ENCODE data around the gene CLCN2.

CLCN2 gene

DNA sequence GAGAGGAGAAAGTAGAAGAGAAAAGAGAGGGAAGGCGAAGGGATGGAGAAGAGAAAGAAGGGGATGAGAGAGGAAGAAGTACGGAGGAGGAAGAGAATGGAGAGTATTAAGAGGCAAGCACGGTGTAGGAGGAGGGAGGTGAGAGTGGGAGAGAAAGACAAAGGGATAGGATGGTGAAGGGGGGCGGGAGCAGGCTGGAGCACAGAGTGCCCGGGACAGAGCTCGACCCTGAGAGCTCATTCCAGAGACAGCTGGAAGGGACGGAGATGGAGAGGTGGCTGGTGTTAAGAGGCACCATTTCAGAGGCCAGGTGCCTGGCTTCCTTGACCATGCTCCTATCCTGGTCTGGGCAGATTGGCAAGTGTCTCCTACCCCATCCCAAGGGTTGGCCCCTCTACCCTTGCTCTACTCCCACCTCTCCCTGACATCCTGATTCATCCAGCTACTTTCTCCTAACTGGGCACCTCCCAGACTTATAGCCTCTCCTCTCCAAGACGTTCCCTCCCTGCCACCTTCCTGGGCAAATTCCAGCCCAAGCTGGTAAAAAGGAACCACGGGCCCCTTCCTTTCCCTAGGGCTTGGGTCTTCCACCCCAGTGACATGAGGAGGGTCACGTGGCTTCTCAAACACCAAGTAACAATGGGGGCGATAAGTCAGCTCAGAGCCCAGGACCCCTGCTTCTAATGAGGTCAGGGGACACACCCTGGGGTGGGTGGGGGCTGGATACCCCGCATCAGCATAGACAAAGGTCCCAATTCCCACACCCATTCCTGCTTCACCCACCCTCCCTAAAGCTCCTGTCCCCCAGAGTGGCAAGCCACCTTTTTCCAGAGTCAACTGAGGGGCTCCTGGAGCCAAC is 1.1 kb downstream of the CLCN2 start:
- DNase-seq (ENCODE audit: low read depth) = no peak

DNA sequence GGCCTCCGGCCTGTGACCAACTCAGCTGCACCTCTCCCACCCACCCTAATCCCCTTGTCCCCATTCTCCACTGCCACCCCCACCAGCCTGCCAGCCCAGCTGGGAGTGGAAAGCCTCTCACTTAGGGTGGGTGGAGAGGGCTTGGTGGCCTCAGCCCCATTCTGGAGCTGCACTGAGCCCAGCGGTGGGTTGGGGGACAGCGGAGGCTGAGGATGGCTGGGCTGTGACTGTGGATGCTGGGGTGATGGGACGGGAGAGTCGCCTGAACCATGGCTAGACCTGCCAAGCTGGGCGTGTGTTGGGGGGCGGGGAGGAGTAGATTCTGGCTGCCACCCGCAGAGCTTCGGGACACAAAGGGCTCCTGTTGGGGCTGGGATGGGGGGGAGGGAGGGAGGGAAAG is 1.8 kb downstream of the CLCN2 start:
- no peak for DNase-seq (ENCODE audit: low read depth)

DNA sequence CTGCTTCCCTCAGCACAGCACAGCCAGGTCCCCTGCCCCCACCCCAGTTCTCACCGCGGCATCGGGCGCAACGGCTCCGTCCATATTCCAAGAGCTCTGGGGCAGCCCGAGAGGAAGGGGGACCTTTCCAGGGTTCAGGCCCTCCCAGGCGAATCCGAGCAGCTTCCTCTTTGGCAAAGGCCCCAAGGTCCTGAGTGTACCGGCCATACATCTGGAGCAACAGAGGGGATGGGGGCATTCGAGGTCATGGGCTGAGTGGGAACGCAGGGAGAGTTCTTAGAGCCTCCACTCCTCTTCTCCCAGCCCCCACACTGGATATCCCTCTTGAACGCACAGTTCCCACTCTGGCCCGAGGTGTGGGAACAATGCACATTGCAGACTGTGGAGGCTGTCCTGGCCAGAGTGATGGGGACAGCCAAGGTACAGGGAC is 2.5 kb downstream of the CLCN2 start:
- DNase-seq (ENCODE audit: low read depth) = no peak

DNA sequence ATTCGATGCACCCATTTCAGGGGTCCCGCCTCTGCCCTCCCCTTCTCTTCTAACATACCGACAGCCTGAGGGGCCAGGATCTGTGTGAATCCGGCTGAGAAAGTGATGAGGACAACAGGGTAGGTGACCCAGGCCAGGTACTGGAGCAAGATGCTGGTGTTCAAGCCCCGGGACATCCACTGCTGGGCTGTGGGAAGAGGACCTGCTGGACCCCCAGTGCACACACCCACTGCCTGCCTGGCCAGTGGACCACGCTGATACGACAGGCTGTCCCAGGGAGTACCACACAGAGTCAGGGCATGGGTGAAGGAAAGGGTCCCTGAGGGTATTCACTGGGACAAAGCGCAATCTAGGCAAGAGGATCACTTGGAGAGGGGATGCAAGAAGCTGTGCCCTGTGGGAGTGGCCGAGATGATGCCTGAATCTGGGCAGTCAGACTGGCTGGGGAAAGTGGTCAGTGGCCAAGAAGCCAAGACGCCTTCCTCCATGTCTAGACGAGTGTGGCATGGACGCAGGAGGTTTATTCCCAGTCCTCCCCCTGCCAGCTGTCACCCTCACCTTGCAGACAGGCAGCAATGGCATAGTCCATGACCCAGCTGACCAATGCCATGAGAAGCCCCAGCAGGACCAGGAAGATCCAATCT is 3.2 kb downstream of the CLCN2 start:
- no peak for DNase-seq (ENCODE audit: low read depth)

DNA sequence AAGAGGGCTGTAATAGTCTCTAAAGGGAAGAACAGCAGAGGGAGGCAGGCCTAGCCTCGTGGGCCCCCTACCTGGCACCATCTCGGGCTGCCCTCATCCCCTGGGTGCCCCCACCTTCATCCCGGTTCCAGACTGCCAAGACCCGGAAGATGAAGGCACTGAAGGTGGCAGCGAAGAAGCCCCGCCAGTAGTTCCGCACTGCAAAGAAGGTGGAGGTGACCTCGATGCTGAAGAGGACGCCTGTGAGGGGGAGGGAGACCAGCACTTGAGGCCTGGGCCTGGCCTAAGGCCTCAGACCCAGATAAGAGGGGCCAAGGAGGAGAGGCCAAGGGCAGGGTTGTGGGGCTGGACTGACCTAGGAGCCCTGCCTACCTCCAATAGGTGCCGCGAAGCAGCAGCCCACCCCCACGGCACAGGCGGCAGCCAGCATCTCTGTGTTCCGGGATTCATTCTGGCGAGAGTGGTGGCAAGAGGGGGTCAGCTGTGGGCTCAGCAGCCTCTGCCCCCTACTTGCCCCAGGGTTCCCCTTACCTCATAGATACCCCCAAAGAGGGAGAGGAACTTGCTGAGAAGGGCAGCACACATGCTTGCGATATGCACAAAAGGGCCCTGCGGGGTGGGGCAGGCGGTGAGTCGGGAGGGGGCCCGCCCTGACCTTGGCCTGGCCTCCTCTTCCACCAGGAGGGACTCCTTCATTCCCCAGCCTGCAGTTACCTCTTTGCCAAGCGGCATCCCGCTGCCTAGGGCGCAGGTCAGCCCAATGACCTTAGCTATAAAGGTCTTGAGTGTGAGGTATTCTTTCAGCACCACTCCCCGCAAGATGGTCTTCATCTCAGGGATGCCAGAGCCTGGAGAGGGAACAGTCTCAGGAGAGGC is 3.9 kb downstream of the CLCN2 start:
- no peak for DNase-seq (ENCODE audit: low read depth)

DNA sequence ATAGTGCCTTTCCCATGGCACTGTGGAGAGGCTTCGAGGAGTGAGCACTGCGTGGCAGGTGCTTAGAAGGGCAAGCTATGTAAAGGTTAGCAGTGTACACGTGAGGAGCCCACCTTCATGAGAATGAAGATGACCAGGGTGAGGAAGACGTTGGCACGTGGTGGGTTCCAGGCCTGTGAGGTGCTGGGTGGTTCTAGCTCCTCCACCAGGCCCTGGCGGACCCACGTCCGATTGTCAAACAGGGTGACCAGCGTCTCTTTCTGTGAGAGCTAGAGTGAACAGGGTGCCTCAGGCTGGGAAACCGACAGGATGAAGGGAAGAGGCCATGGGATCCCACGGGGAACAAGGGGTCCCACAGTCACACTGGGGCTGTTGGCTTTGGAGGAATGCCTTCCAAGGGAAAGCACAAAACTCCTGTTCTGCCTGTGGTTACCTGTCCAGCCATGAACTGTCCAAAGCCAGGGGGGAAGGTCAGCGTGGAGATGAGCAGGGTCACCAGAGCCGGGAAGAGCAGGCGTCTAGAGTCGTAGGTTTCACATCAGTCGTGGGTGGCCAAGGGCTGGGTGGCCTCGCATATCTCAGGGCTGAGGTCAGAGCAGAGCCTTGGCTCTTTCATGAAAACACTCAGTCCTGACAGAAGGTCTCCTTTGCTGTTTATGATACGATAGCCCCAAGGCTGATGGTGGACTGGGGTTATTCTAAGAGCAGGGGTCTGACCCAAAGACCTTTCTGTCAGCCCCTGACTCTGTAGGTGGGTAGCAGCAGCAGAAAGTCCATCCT is 6.0 kb downstream of the CLCN2 start:
- DNase-seq (ENCODE audit: low read depth) = no peak

DNA sequence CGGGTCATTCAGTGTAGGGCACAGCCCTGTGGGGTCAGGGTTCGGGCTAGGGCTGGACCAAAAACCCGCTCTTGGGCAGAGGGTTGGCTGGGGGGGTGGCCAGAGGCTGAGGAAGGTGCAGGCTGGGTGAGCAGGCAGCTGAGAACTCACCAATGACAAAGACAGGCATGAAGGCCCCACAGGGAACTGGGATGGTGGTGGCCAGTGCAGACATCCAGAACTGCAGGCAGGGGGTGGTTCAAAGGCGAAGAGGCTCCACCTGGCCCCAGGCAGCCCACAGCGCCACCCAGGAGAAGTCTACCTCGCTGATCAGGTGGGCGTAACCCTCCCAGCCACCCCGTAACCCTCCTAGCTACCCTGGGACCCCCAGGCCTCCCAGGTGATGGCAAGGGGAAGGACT is 6.7 kb downstream of the CLCN2 start:
- DNase-seq (ENCODE audit: low read depth) = no peak

DNA sequence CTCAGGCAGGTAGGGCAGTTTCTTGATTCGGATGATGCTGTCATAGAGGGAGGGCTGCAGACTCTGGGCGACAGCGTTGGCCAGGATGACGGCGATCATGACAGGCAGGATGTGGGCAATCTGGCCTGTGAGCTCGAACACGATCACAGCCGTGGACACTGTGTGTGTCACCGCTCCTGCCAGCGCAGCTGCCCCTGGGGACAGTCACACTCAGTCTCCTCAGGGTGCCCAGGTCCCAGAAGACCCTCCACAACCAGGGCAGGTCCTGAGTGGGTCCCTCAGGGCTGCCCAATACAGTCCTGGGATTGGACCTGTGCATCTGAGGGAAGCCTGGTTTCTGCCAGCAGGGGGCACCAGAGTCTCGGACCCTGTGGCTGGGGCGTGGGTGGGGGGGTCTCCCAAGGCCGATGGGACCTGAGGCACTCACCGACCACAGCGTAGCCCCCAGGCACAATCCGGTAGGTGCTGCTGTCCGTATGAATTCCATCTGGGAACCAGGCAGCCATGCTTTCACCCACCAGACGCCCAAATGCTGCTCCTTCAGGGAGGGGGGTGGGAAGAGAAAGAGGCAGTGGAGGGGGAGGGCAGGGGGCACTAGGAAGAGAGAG is 7.2 kb downstream of the CLCN2 start:
- no peak for DNase-seq (ENCODE audit: low read depth)

DNA sequence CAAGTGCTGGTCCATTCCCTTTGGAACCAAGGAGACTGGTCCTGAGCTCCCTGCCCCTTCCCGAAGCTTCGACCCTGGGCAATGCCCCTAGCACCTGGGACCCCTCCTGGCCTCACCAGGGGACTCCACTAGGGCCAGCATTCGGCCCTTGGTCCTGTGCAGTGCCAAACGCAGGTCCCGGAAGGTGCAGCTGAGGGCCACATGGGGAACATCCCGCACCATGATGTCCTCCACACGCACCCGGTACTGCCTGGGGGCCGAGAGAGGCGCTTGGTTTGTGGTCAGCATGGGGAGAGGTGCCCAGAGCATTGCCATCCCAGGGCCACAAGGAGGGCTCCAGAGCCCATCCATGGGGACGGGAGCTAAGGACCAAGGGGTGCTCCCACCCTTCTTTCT is 7.9 kb downstream of the CLCN2 start:
- DNase-seq (ENCODE audit: low read depth) = no peak

DNA sequence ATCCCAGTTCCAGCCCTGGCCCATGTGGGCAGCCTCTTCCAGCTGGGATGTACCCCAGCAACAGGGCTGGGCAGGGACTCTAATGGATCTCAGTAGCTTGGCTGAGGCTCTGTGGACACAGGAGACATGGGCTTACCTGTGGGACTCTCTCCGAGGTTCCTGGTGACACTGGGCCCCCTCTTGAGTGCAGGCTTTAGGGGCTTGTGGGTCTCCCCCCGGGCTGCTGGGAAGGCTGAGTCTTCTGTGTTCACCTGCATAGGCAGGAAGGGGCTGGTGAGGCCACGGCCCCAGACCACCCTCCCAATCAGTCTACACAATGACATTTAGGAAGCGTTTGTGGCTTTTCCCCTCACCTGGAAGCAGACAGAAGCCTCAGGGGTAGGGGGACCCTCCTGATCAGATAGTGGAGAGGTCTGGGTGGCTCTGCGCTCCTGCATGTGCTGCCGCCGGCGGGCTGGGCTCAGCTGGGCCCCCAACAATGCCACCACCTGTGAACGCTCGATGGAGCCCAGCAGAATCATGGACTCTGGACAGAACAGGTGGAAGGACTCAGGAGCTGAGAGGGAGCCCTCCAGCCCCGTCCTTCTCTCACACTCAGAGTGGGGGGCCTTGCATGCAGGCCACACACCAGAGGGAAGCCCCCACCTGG is 8.4 kb downstream of the CLCN2 start:
- no peak for DNase-seq (ENCODE audit: low read depth)

DNA sequence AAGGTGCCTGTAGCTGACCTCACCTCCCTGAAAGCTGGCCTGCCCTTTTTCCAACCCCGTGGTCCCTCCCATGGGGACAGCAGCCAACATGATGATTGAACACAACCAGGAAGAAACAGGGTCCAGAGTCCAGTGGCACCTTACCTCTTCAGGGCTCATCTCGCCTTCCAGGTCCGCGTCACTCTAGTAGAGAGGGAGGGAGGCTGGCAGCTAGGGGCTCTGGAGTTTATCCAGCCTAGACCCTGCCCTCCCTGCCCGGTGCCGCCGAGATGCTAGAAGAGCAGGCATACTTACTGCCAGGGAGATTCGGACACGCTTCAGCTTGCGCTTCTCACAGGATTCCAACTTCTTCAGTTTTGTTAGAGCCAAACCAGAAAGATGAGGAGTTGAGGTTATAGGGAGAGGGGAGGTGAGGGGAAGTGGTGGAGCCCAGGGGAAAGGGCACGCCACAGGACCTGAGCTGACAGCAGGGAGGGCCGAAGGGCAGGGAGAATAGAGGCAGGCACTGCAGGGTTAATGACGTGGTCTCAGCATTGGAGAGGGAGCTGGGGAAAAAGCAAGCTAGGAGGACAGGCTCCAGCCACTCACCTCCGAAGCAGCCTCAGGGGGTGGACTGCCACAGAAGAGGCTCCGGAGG is 9.1 kb downstream of the CLCN2 start:
- no peak for DNase-seq (ENCODE audit: low read depth)

DNA sequence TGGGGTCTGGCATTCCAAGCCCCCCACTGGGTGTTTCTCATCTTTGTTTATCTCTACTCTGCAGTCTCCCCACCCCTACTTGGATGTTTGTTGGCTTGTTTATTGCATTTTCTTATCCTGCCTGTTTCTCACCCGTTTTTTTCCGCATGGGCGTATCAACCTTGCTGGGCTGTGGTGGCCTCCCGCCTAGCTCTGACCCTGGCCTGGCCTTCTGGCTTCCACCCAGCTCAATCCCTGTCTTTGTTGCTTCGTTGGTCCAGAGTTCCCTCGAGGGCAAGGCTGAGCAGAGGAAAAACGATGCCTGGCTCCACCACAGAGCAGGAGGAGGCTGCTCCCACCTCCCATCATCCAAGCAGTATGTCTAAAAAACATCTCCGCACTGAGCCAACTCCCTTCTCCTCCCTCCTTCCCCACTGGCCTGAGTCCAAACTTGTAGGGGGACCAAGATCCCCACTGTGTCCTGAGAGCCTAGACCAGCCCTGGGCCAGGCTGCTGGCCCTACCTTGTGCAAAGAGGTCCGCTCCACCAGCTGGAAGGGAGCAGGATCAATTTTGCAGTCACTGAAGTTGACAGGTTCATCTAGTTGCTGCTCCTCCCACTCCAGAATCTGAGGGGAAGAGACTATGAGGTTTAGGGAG is 9.8 kb downstream of the CLCN2 start:
- DNase-seq (ENCODE audit: low read depth) = no peak

DNA sequence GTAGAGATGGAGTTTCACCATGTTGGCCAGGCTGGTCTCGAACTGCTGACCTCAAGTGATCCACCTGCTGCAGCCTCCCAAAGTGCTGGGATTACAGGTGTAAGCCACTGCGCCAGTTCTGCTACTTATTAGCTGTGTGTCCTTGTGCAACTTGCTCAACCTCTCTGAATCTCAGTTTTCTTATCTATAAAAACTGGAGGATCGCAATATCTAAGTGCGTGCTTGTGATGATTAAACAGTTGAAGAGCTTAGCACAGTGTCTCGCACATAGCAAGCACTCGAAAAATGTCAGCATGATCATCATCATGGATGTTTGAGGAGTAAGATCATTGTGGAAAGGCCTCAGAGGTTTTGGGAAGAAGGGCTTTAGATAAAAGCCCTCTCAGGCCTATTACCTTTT is 10.8 kb downstream of the CLCN2 start:
- no peak for DNase-seq (ENCODE audit: low read depth)

DNA sequence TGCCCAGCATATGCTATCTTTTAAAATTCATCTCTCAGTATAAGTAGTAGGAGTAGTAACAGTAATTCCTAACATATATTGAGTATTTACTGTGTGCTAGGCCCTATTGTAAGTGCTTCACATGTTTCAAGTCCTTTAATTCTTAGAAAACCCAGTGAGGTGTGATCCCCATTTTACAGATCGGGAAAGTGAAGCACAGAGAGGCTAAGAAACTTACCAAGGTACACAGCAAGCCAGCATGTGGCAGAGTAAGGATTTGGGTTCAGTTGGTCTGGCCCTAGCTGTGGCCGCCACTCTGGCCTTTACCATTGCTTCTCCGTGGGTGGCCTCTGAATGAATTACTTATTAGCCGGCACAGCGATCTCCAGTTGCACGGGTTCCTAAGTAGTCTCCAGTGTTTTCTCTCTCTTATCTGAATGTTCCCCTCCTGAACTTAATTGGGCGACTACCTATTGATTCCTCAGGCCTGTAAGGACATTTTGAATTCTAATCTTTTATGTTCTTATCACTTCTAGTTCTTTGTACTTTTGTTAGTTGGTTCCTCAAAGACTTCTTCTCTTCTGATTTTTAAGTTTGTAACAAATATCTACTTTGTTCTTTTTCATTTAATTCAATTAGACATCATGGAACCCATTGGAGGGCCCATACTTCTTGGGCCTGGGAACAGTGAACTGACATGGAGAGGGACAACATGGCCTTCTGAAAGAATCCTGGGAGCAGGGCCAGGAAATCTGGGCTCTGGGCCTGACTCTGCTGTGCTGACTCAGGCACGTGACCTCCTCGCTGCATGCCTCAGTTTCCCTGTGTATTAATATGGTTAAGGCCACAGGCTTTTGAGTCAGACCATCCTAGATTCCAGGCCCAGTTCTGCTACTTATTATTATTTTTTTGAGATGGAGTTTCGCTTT is 11.6 kb downstream of the CLCN2 start:
- DNase-seq (ENCODE audit: low read depth) = no peak

DNA sequence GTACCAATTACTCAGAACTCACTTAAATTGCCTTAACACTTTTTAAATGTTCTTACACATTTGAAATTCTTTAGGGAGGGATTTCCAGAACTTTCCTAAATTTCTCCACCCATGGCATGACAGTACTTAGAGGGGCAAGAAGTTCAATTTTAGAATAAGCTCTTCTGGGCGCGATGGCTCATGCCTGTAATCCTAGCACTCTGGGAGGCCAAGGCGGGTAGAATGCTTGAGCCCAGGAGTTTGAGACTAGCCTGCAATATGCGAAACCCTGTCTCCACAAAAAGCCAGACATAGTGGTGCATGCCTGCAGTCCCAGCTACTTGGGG is 13.4 kb downstream of the CLCN2 start:
- no peak for DNase-seq (ENCODE audit: low read depth)

DNA sequence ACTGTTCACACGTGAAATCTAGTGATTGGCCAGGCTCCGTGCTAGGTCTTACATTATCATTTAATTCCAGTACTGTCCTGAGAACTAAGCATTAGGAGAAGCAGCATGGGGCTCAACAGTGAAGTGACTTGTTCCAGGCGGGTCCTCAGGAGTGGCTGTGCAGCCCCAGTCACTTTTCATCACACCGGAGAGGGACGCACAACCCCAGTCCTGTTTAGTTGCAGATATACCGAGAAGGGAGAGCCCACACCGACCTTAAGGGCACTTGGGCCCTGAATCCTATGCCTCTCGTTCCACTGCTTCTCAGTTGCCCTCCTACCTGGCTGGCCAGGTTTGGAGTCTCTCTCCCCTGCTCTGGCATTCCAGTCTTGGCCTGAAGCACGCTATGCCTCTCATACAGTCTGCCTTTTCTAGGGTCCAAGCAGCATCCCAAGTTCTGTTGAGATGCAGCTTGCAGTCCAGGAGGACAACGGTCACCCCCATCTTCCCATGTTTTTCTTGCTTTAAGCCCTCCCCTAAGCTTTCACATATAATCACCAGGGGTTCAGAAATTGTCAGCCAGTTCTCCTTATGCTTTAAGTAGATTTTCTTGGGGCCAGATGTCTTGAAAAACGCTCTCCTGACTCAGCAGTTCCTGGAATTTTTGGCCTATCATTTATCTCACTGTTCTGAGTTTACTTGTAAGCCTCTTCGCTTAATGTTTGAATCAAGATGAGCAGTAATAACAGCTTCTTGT is 13.9 kb downstream of the CLCN2 start:
- DNase-seq (ENCODE audit: low read depth) = no peak

DNA sequence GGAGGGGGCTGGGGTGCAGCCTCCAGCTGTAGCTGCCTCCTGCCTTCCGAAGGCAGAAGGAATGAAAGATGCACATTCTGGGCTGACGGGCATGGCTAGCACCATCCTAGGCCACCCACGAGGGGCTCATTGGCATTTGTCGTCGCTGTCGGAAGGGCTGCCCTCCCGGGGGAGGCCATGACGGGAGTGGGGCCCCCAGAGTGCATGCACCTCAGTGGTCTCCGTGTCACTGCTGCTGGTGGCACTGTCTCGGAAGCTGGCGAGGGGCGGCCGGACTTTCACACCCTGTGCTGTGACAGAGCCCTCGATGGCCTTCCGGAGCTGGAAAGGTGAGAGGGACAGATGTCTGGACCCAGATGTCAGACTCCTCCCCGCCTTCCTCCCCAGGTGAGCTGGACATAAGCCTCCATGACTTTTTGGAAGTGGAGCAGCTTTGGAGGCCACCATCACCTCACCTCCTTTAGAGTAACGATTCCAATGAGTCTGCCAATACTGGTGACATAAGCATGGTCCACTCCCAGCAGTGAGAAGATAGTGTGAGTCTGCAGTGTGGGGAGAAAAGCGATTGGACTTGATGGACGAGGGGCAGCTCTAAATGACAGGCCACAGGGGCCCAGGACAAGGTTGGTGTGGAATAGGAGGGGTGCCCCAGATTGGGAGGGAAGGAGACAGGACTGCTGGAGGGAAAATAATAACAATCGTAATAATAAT is 14.8 kb downstream of the CLCN2 start:
- no peak for DNase-seq (ENCODE audit: low read depth)

Data from fibroblast of the conjunctiva (primary cell).